Fibroblast of skin of right quadriceps (primary cell): ENCODE data around the gene CNTD1.
"Not testable (repeated sequence)": the region's sequence is repeated elsewhere in the genome, so short reads cannot be mapped to it uniquely, and the experiment has no call there.

Experiments used
- DNase-seq: peaks from one replicate; pipeline ENCODE4 v3.0.0-alpha.2; 2013

Gene CNTD1

GRCh38 chr17:42848093-42848492, 49.4 kb downstream of the CNTD1 start:
- no peak for DNase-seq

GRCh38 chr17:42849031-42849430, 50.4 kb downstream of the CNTD1 start:
- no peak for DNase-seq

GRCh38 chr17:42849451-42850181, 51.0 kb downstream of the CNTD1 start:
- no peak for DNase-seq

GRCh38 chr17:42850954-42851353, 52.3 kb downstream of the CNTD1 start, which contains the start of gene AOC3:
AOC3 (plus strand) TSS chr17:42851199; CDS start chr17:42851344, 145 bp downstream.
- DNase-seq, result no peak

- not testable (repeated sequence) for DNase-seq
Measured at GRCh38 chr17:42851371-42852240, 52.9 kb downstream of the CNTD1 start.

GRCh38 chr17:42852351-42852750, 53.7 kb downstream of the CNTD1 start:
- DNase-seq, result no peak

GRCh38 chr17:42853004-42853403, 54.3 kb downstream of the CNTD1 start:
- no peak for DNase-seq

GRCh38 chr17:42853597-42853967, 54.9 kb downstream of the CNTD1 start:
- DNase-seq, result no peak

GRCh38 chr17:42853968-42854790, 55.5 kb downstream of the CNTD1 start:
- DNase-seq, result no peak

GRCh38 chr17:42855048-42855596, 56.5 kb downstream of the CNTD1 start:
- no peak for DNase-seq

- DNase-seq, result not testable (repeated sequence)
Measured at GRCh38 chr17:42856093-42856492, 57.4 kb downstream of the CNTD1 start.

GRCh38 chr17:42856516-42856915, 57.9 kb downstream of the CNTD1 start:
- DNase-seq, result not testable (repeated sequence)

GRCh38 chr17:42857389-42857788, 58.7 kb downstream of the CNTD1 start:
- DNase-seq, result no peak
